ENCODE measurements around the gene TMC5.

DNA sequence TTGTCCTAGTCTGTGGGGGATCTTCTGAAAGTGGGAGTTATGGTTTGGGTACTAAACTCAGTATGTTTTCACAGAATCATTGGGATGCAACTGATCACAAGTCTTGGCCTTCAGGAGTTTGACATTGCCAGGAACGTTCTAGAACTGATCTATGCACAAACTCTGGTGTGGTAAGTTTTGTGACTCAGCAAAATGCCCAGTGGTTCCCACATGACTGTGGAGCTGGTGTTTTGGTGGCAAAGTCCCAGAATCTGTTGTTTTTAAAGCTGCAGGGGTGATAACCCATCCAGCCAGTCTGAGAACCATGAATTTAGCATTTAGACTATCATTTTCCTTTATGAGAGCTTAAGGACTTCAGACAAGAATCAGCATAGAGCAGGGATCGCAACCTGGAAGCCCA lies 63.6 kb downstream of the TMC5 start:
- TF ChIP-seq, protein P1, sequence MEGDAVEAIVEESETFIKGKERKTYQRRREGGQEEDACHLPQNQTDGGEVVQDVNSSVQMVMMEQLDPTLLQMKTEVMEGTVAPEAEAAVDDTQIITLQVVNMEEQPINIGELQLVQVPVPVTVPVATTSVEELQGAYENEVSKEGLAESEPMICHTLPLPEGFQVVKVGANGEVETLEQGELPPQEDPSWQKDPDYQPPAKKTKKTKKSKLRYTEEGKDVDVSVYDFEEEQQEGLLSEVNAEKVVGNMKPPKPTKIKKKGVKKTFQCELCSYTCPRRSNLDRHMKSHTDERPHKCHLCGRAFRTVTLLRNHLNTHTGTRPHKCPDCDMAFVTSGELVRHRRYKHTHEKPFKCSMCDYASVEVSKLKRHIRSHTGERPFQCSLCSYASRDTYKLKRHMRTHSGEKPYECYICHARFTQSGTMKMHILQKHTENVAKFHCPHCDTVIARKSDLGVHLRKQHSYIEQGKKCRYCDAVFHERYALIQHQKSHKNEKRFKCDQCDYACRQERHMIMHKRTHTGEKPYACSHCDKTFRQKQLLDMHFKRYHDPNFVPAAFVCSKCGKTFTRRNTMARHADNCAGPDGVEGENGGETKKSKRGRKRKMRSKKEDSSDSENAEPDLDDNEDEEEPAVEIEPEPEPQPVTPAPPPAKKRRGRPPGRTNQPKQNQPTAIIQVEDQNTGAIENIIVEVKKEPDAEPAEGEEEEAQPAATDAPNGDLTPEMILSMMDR (IDR thresholded peaks at IDR 0.05) = no peak
- TF ChIP-seq POLR2A (IDR thresholded peaks at IDR 0.05) (no peak), EP300 (IDR thresholded peaks at IDR 0.05) (no peak), POLR2AphosphoS5 (IDR thresholded peaks at IDR 0.05) (no peak)
